ENCODE results near the gene OPCML. TPM values are rescaled to one million over a fixed set of nuclear protein-coding genes. Genes with fewer than 3 reads are reported as not detected.

Gene OPCML
- total RNA-seq, 1 donor from 2014 or later = 1.7 TPM

DNA sequence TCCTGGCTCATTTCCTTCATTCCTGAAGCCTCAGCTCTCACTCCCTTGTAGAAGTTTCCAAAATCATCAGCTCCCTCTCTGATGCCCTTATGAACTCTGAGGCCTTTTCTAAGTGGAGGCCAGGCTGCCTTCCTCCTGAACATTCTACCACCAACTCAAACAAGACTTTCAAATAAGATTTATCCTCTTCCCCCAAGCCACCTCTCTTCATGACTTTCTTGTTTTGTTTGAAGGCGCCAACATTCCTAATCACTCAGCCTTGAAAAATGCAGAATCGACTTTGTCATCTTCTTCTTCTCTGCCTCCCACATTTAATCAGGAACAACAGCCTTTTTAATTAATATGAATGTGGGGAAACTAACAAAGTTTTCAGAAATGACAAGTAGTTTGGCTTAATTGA lies 927.9 kb downstream of the OPCML start:
- no peak for DNase-seq (ENCODE audit: low spot score, unreplicated experiment)
- TF ChIP-seq, protein P1, sequence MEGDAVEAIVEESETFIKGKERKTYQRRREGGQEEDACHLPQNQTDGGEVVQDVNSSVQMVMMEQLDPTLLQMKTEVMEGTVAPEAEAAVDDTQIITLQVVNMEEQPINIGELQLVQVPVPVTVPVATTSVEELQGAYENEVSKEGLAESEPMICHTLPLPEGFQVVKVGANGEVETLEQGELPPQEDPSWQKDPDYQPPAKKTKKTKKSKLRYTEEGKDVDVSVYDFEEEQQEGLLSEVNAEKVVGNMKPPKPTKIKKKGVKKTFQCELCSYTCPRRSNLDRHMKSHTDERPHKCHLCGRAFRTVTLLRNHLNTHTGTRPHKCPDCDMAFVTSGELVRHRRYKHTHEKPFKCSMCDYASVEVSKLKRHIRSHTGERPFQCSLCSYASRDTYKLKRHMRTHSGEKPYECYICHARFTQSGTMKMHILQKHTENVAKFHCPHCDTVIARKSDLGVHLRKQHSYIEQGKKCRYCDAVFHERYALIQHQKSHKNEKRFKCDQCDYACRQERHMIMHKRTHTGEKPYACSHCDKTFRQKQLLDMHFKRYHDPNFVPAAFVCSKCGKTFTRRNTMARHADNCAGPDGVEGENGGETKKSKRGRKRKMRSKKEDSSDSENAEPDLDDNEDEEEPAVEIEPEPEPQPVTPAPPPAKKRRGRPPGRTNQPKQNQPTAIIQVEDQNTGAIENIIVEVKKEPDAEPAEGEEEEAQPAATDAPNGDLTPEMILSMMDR (IDR thresholded peaks at IDR 0.05; ENCODE audit: unreplicated experiment) = no peak
- no peaks in the 10 kb centered on the region for H3K36me3 Mint-ChIP-seq (ENCODE audit: insufficient read depth)
- no peaks in the 10 kb centered on the region for H3K9me3 Mint-ChIP-seq (ENCODE audit: low read depth)
- H3K4me1 Mint-ChIP-seq (ENCODE audit: low read depth) = peaks cover 5% of the 10 kb centered on the region
- H3K4me3 Mint-ChIP-seq (ENCODE audit: low read depth) = no peak overlapping the region
- H3K27me3 Mint-ChIP-seq = peaks cover 25% of the 10 kb centered on the region
- H3K27ac Mint-ChIP-seq = no peak overlapping the region

DNA sequence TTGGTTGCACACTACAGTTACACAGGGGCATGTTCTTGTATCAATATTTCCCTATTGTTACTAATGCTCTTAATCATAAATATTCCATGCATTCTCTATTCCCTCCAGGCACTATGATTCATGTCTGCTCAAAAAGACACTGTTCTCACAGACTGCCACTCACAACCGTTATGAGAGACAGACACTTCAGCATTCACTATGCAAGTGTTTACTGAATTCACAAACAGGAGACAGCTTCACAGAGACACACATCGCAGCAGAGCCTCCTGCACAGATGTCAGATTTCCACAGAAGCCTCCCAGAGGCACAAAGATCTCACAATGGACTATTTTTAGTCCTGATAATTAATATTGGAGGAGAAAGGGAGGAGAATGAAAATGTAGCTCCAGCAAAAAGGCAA lies 930.4 kb downstream of the OPCML start:
- peaks cover 24% of the 10 kb centered on the region for H3K27me3 Mint-ChIP-seq
- TF ChIP-seq, protein P1 (IDR thresholded peaks at IDR 0.05; ENCODE audit: unreplicated experiment) = no peak
- no peaks in the 10 kb centered on the region for H3K9me3 Mint-ChIP-seq (ENCODE audit: low read depth)
- no peak for DNase-seq (ENCODE audit: low spot score, unreplicated experiment)
- peaks cover 2% of the 10 kb centered on the region for H3K4me1 Mint-ChIP-seq (ENCODE audit: low read depth)
- H3K36me3 Mint-ChIP-seq (ENCODE audit: insufficient read depth) = no peaks in the 10 kb centered on the region
- no peak overlapping the region for H3K4me3 Mint-ChIP-seq (ENCODE audit: low read depth)
- H3K27ac Mint-ChIP-seq = no peak overlapping the region

DNA sequence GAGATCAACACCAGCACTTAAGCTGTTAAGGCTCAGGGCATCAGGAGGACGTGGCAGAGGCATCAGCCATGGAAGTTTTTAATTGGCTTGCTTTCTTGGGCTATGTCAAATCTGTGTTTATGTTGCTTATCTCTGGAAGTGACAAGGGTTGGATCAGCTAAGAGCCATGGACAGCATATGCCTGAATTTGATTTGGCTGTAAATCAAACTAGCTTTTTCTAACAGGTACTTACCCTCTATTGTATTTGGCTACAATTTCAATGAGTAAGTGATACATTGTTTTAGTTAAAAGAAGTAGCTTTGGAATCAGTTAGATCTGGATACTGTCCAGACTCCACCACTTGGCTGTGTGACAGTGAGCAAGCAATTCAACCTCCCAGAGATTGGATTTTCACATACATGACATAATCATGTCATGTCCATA lies 936.6 kb downstream of the OPCML start:
- Mint-ChIP-seq H3K4me3 (ENCODE audit: low read depth) (no peak overlapping the region), H3K27ac (no peak overlapping the region), H3K4me1 (ENCODE audit: low read depth) (peaks cover 2% of the 10 kb centered on the region), H3K27me3 (peaks cover 16% of the 10 kb centered on the region), H3K9me3 (ENCODE audit: low read depth) (no peaks in the 10 kb centered on the region), H3K36me3 (ENCODE audit: insufficient read depth) (no peaks in the 10 kb centered on the region)
- DNase-seq (ENCODE audit: low spot score, unreplicated experiment) = no peak
- TF ChIP-seq, protein P1 (IDR thresholded peaks at IDR 0.05; ENCODE audit: unreplicated experiment) = no peak

DNA sequence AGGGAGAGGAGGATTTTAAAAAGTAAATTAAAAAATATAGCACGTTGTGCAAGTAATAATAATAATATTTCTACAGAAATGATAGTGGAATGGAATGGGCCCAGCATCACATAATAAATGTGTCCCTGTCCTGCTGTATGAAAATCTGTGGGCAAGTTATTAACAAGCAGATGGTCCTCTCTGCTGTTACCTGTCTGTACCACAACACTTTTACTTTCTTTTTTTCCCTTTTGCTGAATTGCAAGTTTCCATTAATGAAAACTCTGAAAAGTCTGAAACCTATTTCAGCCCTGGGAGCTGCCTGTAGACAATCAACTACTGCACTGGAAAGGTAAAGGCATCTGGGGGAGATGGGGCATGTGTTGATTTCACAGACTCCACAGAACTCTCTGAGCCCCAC lies 937.1 kb downstream of the OPCML start:
- H3K27me3 Mint-ChIP-seq = peaks cover 16% of the 10 kb centered on the region
- H3K9me3 Mint-ChIP-seq (ENCODE audit: low read depth) = no peaks in the 10 kb centered on the region
- H3K36me3 Mint-ChIP-seq (ENCODE audit: insufficient read depth) = no peaks in the 10 kb centered on the region
- H3K27ac Mint-ChIP-seq = no peak overlapping the region
- no peak overlapping the region for H3K4me3 Mint-ChIP-seq (ENCODE audit: low read depth)
- no peak for DNase-seq (ENCODE audit: low spot score, unreplicated experiment)
- H3K4me1 Mint-ChIP-seq (ENCODE audit: low read depth) = peaks cover 2% of the 10 kb centered on the region
- TF ChIP-seq, protein P1 (IDR thresholded peaks at IDR 0.05; ENCODE audit: unreplicated experiment) = no peak

DNA sequence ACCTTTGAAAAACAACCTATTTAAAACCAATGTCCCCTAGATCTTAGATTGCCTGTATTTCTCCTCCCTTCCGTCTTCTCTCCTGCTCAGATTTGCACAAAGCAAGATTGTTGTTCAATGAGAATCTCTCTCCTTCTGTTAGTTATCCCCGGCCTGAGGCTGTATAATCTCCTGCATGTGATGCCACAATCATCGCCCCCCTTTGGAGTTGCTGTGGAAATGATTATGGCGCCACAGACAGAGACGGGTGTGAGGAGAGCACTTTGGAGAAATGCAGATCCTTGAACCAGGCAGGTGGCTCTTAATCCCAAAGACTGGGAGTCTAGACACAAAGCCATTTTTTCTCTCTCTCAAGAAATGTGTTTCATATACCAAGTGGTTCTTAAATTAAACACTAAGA lies 941.3 kb downstream of the OPCML start:
- Mint-ChIP-seq H3K4me3 (ENCODE audit: low read depth) (no peak overlapping the region), H3K9me3 (ENCODE audit: low read depth) (no peaks in the 10 kb centered on the region), H3K4me1 (ENCODE audit: low read depth) (no peaks in the 10 kb centered on the region), H3K36me3 (ENCODE audit: insufficient read depth) (no peaks in the 10 kb centered on the region), H3K27me3 (peaks cover 25% of the 10 kb centered on the region), H3K27ac (no peak overlapping the region)
- TF ChIP-seq, protein P1 (IDR thresholded peaks at IDR 0.05; ENCODE audit: unreplicated experiment) = no peak
- DNase-seq (ENCODE audit: low spot score, unreplicated experiment) = no peak
